Measurements from ENCODE around the gene KY.

DNA sequence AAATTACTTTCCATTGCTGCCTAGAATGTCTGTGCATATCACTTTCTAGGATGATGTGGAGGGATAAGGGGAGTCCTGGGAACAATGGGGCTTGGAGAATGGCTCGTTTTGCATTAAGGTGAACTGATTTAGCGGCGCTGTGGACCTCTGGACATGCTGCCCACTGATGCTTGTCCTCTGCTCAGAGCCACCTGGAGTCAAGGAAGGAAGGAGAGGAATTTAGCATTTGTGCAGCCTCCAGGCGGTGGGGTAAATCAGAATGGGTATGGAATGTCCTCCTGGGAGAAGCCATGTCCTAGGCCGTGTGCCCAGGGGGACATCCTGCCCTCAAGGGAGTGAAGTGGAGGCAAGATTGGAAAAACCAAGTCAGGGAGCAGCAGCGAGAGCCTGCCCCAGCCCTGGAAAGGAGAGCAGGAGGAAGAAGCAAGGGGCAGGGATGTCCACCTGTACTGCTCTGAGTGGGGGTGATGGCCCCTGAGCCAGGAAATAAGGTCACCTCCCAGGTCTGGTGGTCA, 37.8 kb downstream of the KY start:
- TF ChIP-seq CTCF (IDR thresholded peaks at IDR 0.05), result no peak
- TF ChIP-seq POLR2AphosphoS5 (IDR thresholded peaks at IDR 0.05), result no peak
